GM12878 (cell line): ENCODE measurements around the gene ITK. TPM values are rescaled to one million over a fixed set of nuclear protein-coding genes. Genes with fewer than 3 reads are reported as not detected.
A peak's percentile ranks its signal among the peaks of the same experiment; 100 is the strongest.

Experiments used
- ATAC-seq: fragments of 200-7000 bp; cut with Tn5 transposase; 3 replicates; pipeline ENCODE4 v1.9.1; 2020; ENCODE audit warnings: mild to moderate bottlenecking, moderate library complexity
- BruUV-seq: library from RNA; stranded (reverse); fragments of 400-500 nt; replicated peaks from 2 replicates; lab custom pipeline; 2021; lab: Mats Ljungman, UMichigan
- CTCF ChIA-PET: fragments of 300-600 bp; sonication (Branson Sonifier 250); formaldehyde crosslinking; extraction: SDS; loops from one replicate; lab custom pipeline; 2021; ENCODE audit warnings: inconsistent platforms; lab: Yijun Ruan, JAX
- POLR2A ChIA-PET: fragments of 350-600 bp; formaldehyde crosslinking; extraction: SDS; loops from one replicate; lab custom pipeline; 2021; ENCODE audit warnings: inconsistent platforms; lab: Charles Lee
- RAD21 ChIA-PET: fragments of 300-600 bp; sonication (Branson Sonifier 250); formaldehyde crosslinking; loops from one replicate; lab custom pipeline; 2023; ENCODE audit warnings: antibody characterized with exemption; ENCODE audit not compliant: unreplicated experiment; lab: Charles Lee
- SMC1A ChIA-PET: fragments of 300-600 bp; sonication (Branson Sonifier 250); formaldehyde crosslinking; loops from one replicate; lab custom pipeline; 2023; ENCODE audit not compliant: unreplicated experiment, uncharacterized antibody; lab: Charles Lee
- DNase-seq: peaks from one replicate; pipeline ENCODE4 v3.0.0-alpha.2; 2011; ENCODE audit warnings: low read depth, low spot score
- FAIRE-seq: peaks from 3 replicates; lab custom pipeline; 2011; peaks lifted over from hg19 to GRCh38; lab: Jason Lieb, UNC
- H2AFZ ChIP-seq: 2 replicates; pipeline ENCODE4 v1.6.0; 2011; ENCODE audit warnings: low read depth, low read length, control low read depth; ENCODE audit not compliant: control insufficient read depth
- H3K27ac ChIP-seq: 2 replicates; pipeline ENCODE4 v1.5.1; 2011; ENCODE audit warnings: control low read depth; ENCODE audit not compliant: control insufficient read depth, insufficient read depth
- H3K27me3 ChIP-seq, 2 experiments: replicated peaks in 1 of 2; 2 replicates each; pipeline versions ENCODE4 v1.6.0 to v1.6.1; 2011; ENCODE audit warnings: low read length in 1 of 2; ENCODE audit not compliant: control insufficient read depth in 2 of 2, insufficient read depth in 2 of 2
- H3K36me3 ChIP-seq, 2 experiments: 2 replicates each; pipeline ENCODE4 v1.5.1; 2011; ENCODE audit warnings: low read length in 1 of 2; ENCODE audit not compliant: control insufficient read depth in 2 of 2, insufficient read depth in 2 of 2
- H3K4me1 ChIP-seq: 2 replicates; pipeline ENCODE4 v1.6.1; 2011; ENCODE audit warnings: mild to moderate bottlenecking, low read length, moderate library complexity, mixed read lengths; ENCODE audit not compliant: control insufficient read depth, insufficient read depth
- H3K4me2 ChIP-seq: 2 replicates; pipeline ENCODE4 v1.6.0; 2011; ENCODE audit warnings: control low read depth; ENCODE audit not compliant: control insufficient read depth, insufficient read depth
- H3K4me3 ChIP-seq: fragments of 200-600 bp; sonication (generic); 2 replicates; pipeline ENCODE4 v1.5.1; 2016
- H3K79me2 ChIP-seq: 2 replicates; pipeline ENCODE4 v1.6.0; 2011; ENCODE audit warnings: low read length; ENCODE audit not compliant: control insufficient read depth, insufficient read depth
- H3K9ac ChIP-seq: 2 replicates; pipeline ENCODE4 v1.8.0; 2011; ENCODE audit warnings: low read length, control low read depth, mixed read lengths; ENCODE audit not compliant: control insufficient read depth, insufficient read depth
- H3K9me3 ChIP-seq: replicated peaks from 3 replicates; pipeline ENCODE4 v1.5.1; 2011; ENCODE audit warnings: mild to moderate bottlenecking, low read length; ENCODE audit not compliant: control insufficient read depth, insufficient read depth
- H4K20me1 ChIP-seq: 2 replicates; pipeline ENCODE4 v1.6.0; 2011; ENCODE audit not compliant: control insufficient read depth, insufficient read depth
- CEBPB ChIP-seq, 2 experiments: fragments of 150-350 bp in 1 of 2; IDR thresholded peaks; 2 replicates each; pipeline ENCODE4 v1.6.1; 2012 to 2014; ENCODE audit warnings: low read depth in 2 of 2, low read length in 2 of 2, borderline replicate concordance in 1 of 2, inconsistent platforms in 1 of 2
- CHD1 ChIP-seq: IDR thresholded peaks from 2 replicates; pipeline ENCODE4 v1.6.1; 2012; ENCODE audit warnings: low read depth, low read length, improper control_type of control experiment
- E2F8 ChIP-seq: fragments of 450-650 bp; IDR thresholded peaks from 2 replicates; pipeline ENCODE4 v1.6.1; 2018; ENCODE audit warnings: mild to moderate bottlenecking, low read depth, moderate library complexity; ENCODE audit not compliant: partially characterized antibody
- ETV6 ChIP-seq, 2 experiments: fragments of 450-650 bp in 1 of 2; IDR thresholded peaks in 1 of 2; conservative IDR thresholded peaks in 1 of 2; 2 replicates each; pipeline ENCODE4 v1.6.1; 2014; ENCODE audit warnings: antibody characterized with exemption in 1 of 2, borderline replicate concordance in 1 of 2, low read depth in 1 of 2, mild to moderate bottlenecking in 1 of 2, moderate library complexity in 1 of 2
- FOS ChIP-seq: IDR thresholded peaks from 3 replicates; pipeline ENCODE4 v1.6.1; 2011; ENCODE audit warnings: borderline replicate concordance; ENCODE audit not compliant: insufficient read length; ENCODE audit errors: extremely low read depth
- KAT2A ChIP-seq: conservative IDR thresholded peaks from 2 replicates; pipeline ENCODE4 v1.6.1; 2011; ENCODE audit warnings: low read depth, low read length; ENCODE audit not compliant: control insufficient read depth
- LARP7 ChIP-seq: fragments of 450-650 bp; IDR thresholded peaks from 2 replicates; pipeline ENCODE4 v1.6.1; 2017; ENCODE audit warnings: mild to moderate bottlenecking
- MTA3 ChIP-seq: IDR thresholded peaks from 2 replicates; pipeline ENCODE4 v1.6.1; 2012; ENCODE audit warnings: low read length, inconsistent platforms, borderline replicate concordance
- NR2C2 ChIP-seq: IDR thresholded peaks from 2 replicates; pipeline ENCODE4 v1.6.1; 2011; ENCODE audit warnings: borderline replicate concordance, low read depth; ENCODE audit not compliant: control insufficient read depth, insufficient read length
- NRF1 ChIP-seq: conservative IDR thresholded peaks from 2 replicates; pipeline ENCODE4 v1.6.1; 2011; ENCODE audit warnings: mild to moderate bottlenecking, low read depth, low read length, improper control_type of control experiment
- RAD21 ChIP-seq: IDR thresholded peaks from 2 replicates; pipeline ENCODE4 v1.6.1; 2011; ENCODE audit warnings: mild to moderate bottlenecking, low read depth, low read length, moderate library complexity; ENCODE audit not compliant: insufficient read depth
- SREBF1 ChIP-seq: IDR thresholded peaks from 2 replicates; pipeline ENCODE4 v1.6.1; 2012; ENCODE audit warnings: mild to moderate bottlenecking, low read length
- WRNIP1 ChIP-seq: IDR thresholded peaks from 2 replicates; pipeline ENCODE4 v1.6.1; 2011; ENCODE audit warnings: low read depth, low read length, improper control_type of control experiment, borderline replicate concordance
- YBX1 ChIP-seq: fragments of 450-650 bp; IDR thresholded peaks from 2 replicates; pipeline ENCODE4 v1.6.1; 2016; ENCODE audit warnings: antibody characterized with exemption
- YY1 ChIP-seq: IDR thresholded peaks from 2 replicates; pipeline ENCODE4 v1.6.1; 2011; ENCODE audit warnings: low read depth, mild to moderate bottlenecking, low read length
- ZNF24 ChIP-seq: fragments of 450-650 bp; IDR thresholded peaks from 2 replicates; pipeline ENCODE4 v1.6.1; 2017; ENCODE audit warnings: antibody characterized with exemption, mild to moderate bottlenecking
- WGBS: methylation state at CpG from one replicate; pipeline ENCODE4 v1.1.6; 2016; ENCODE audit warnings: low lambda C conversion rate; ENCODE audit not compliant: insufficient replicate concordance, insufficient coverage; ENCODE audit errors: missing lambda C conversion rate; 5-methylcytosine and 5-hydroxymethylcytosine counted together
- in situ Hi-C: fragments of 300-500 bp; cut with MboI; formaldehyde crosslinking; loops from 9 replicates; pipeline ENCODE4 v1.14.3; 2018; ENCODE audit warnings: mixed read lengths
- intact Hi-C: fragments of 100-400 bp; cut with micrococcal nuclease; formaldehyde crosslinking; loops from one replicate; pipeline ENCODE4 v1.14.2; 2022; ENCODE audit not compliant: unreplicated experiment
- polyA plus RNA-seq, 11 experiments: library from polyadenylated mRNA; depleted of rRNA in 4 of 11; unstranded in 6 of 11; stranded (reverse) in 5 of 11; fragments of >200 nt; fragmentation: Nextera tagmentation in 4 of 11; fragmentation: Illumina TruSeq in 1 of 11; extraction: Ambion mirVana in 4 of 11; extraction: Trizol in 1 of 11; gene quantifications; 1 replicate in 1 of 11; 2 replicates in 10 of 11; pipeline versions ENCODE4 v1.2.1 to v1.2.3, GENCODE V29; 2011 to 2016; ENCODE audit warnings: inconsistent platforms in 2 of 11, missing spikeins in 2 of 11, low read depth in 1 of 11
- total RNA-seq, 4 experiments: library from RNA; depleted of rRNA in 3 of 4; stranded (reverse); fragments of >200 nt in 3 of 4; fragmentation: Illumina TruSeq in 1 of 4; extraction: Trizol in 1 of 4; gene quantifications; 2 replicates each; pipeline versions ENCODE4 v1.2.1 to v1.2.3, GENCODE V29; 2013 to 2021
- TF ChIP-seq, protein P1 (sequence below): IDR thresholded peaks from 2 replicates; pipeline ENCODE4 v1.6.1; 2012; ENCODE audit warnings: mild to moderate bottlenecking, low read depth, low read length

The ITK gene
- total and polyA plus RNA-seq, 10 of the 15 experiments (the other 5 are each of a cell fraction or from before 2014, with no cell fraction given) = 0.05 to 2.4 (median 0.76) TPM

GRCh38 chr5:157216391-157217142 lies 35.9 kb downstream of the ITK start:
- RAD21 ChIA-PET = interaction anchor here (0.8 to 4.9 kb wide), 15 partner anchors 9 to 73 kb away, joined by 3 to 52 read pairs (median 5); no protein-coding TSS in a partner anchor
- Histone ChIP-seq H4K20me1 (no peaks in the 10 kb centered on the region), H2AFZ (0 out of 2 replicates have a peak overlapping the region, but pooled peaks have one; percentile 15), H3K9me3 (no peaks in the 10 kb centered on the region; the same call in 2 of the 3 replicates), H3K4me3 (no peak overlapping the region), H3K4me1 (peaks cover 60% of the 10 kb centered on the region), H3K27ac (no peak overlapping the region), H3K79me2 (no peaks in the 10 kb centered on the region), H3K36me3 (no peaks in the 10 kb centered on the region), H3K9ac (no peak overlapping the region), H3K4me2 (no peak overlapping the region), H3K27me3 (no peaks in the 10 kb centered on the region)
- no TSS peak for BruUV-seq
- ATAC-seq (peak; percentile 4), DNase-seq (no peak), FAIRE-seq (no peak)
- SMC1A ChIA-PET = interaction anchor here (0.6 to 5.0 kb wide), 22 partner anchors 9 to 295 kb away, joined by 3 to 45 read pairs (median 5); partner anchors contain the start of gene ITK
- CTCF ChIA-PET = interaction anchor here (0.6 to 6.3 kb wide), 16 partner anchors 9 to 96 kb away, joined by 3 to 53 read pairs (median 6); partner anchors contain the start of gene MED7
- in situ Hi-C loops = no loop called here
- intact Hi-C loops = loop anchor here (2.0 kb wide), 1 partner anchor 68 kb away; no protein-coding TSS in a partner anchor
- WGBS = 33% methylated on average over 6 of the region's 6 CpGs
- POLR2A ChIA-PET = interaction anchor here (1.0 to 4.7 kb wide), 12 partner anchors 10 to 78 kb away, joined by 3 to 20 read pairs (median 4); partner anchors contain the start of genes CYFIP2 and MED7
- TF ChIP-seq NRF1 (no peak), NR2C2 (no peak), LARP7 (no peak), YBX1 (no peak), CEBPB (IDR thresholded peaks at IDR 0.05; ENCODE audit: borderline replicate concordance in 1 of 2, low read depth in 2 of 2, low read length in 2 of 2) (no peak), ZNF24 (no peak), KAT2A (no peak), RAD21 (no peak), SREBF1 (no peak), E2F8 (no peak), FOS (no peak), WRNIP1 (no peak), MTA3 (no peak), CHD1 (no peak), YY1 (no peak), ETV6 (conservative IDR thresholded peaks at IDR 0.05 in 1 of 2, IDR thresholded peaks at IDR 0.05 in 1 of 2; ENCODE audit: borderline replicate concordance in 1 of 2, low read depth in 1 of 2) (no peak)
- TF ChIP-seq, protein P1, sequence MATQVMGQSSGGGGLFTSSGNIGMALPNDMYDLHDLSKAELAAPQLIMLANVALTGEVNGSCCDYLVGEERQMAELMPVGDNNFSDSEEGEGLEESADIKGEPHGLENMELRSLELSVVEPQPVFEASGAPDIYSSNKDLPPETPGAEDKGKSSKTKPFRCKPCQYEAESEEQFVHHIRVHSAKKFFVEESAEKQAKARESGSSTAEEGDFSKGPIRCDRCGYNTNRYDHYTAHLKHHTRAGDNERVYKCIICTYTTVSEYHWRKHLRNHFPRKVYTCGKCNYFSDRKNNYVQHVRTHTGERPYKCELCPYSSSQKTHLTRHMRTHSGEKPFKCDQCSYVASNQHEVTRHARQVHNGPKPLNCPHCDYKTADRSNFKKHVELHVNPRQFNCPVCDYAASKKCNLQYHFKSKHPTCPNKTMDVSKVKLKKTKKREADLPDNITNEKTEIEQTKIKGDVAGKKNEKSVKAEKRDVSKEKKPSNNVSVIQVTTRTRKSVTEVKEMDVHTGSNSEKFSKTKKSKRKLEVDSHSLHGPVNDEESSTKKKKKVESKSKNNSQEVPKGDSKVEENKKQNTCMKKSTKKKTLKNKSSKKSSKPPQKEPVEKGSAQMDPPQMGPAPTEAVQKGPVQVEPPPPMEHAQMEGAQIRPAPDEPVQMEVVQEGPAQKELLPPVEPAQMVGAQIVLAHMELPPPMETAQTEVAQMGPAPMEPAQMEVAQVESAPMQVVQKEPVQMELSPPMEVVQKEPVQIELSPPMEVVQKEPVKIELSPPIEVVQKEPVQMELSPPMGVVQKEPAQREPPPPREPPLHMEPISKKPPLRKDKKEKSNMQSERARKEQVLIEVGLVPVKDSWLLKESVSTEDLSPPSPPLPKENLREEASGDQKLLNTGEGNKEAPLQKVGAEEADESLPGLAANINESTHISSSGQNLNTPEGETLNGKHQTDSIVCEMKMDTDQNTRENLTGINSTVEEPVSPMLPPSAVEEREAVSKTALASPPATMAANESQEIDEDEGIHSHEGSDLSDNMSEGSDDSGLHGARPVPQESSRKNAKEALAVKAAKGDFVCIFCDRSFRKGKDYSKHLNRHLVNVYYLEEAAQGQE = peak; percentile 55; the same call in 1 of the 2 replicates
